Nephron progenitor cell (in vitro differentiated cells): ENCODE results near the gene NDUFB6.
A peak's percentile ranks its signal among the peaks of the same experiment; 100 is the strongest.

Experiments used
- DNase-seq: peaks from one replicate; pipeline ENCODE4 v3.0.0; 2021
- H3K27ac Mint-ChIP-seq: 2 replicates; pipeline ENCODE4 v1.8.0; 2021; ENCODE audit warnings: mild to moderate bottlenecking, moderate library complexity, mixed read lengths
- H3K27me3 Mint-ChIP-seq: 2 replicates; pipeline ENCODE4 v1.8.0; 2021; ENCODE audit warnings: mild to moderate bottlenecking, low read depth, mixed read lengths; ENCODE audit not compliant: poor library complexity
- H3K36me3 Mint-ChIP-seq: 2 replicates; pipeline ENCODE4 v1.8.0; 2021; ENCODE audit warnings: low read depth, mixed read lengths
- H3K4me1 Mint-ChIP-seq: 2 replicates; pipeline ENCODE4 v1.8.0; 2021; ENCODE audit warnings: mixed read lengths
- H3K4me3 Mint-ChIP-seq: 2 replicates; pipeline ENCODE4 v1.8.0; 2021; ENCODE audit warnings: mild to moderate bottlenecking, moderate library complexity, mixed read lengths
- H3K9me3 Mint-ChIP-seq: 2 replicates; pipeline ENCODE4 v1.8.0; 2021; ENCODE audit warnings: mild to moderate bottlenecking, moderate library complexity, mixed read lengths
- TF ChIP-seq, protein P1 (sequence below): fragments of 200-600 bp; sonication (generic); IDR thresholded peaks from 2 replicates; pipeline ENCODE4 v1.5.0; 2021; ENCODE audit warnings: antibody characterized with exemption

NDUFB6 gene

GRCh38 chr9:32596096-32596865 is 23.3 kb upstream of the NDUFB6 start:
- H3K4me3 Mint-ChIP-seq = no peak overlapping the region
- TF ChIP-seq, protein P1, sequence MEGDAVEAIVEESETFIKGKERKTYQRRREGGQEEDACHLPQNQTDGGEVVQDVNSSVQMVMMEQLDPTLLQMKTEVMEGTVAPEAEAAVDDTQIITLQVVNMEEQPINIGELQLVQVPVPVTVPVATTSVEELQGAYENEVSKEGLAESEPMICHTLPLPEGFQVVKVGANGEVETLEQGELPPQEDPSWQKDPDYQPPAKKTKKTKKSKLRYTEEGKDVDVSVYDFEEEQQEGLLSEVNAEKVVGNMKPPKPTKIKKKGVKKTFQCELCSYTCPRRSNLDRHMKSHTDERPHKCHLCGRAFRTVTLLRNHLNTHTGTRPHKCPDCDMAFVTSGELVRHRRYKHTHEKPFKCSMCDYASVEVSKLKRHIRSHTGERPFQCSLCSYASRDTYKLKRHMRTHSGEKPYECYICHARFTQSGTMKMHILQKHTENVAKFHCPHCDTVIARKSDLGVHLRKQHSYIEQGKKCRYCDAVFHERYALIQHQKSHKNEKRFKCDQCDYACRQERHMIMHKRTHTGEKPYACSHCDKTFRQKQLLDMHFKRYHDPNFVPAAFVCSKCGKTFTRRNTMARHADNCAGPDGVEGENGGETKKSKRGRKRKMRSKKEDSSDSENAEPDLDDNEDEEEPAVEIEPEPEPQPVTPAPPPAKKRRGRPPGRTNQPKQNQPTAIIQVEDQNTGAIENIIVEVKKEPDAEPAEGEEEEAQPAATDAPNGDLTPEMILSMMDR = no peak
- peaks cover 7% of the 10 kb centered on the region for H3K9me3 Mint-ChIP-seq
- no peak for DNase-seq
- no peaks in the 10 kb centered on the region for H3K4me1 Mint-ChIP-seq
- peaks cover 13% of the 10 kb centered on the region for H3K27me3 Mint-ChIP-seq
- no peaks in the 10 kb centered on the region for H3K36me3 Mint-ChIP-seq
- H3K27ac Mint-ChIP-seq = no peak overlapping the region

DNA sequence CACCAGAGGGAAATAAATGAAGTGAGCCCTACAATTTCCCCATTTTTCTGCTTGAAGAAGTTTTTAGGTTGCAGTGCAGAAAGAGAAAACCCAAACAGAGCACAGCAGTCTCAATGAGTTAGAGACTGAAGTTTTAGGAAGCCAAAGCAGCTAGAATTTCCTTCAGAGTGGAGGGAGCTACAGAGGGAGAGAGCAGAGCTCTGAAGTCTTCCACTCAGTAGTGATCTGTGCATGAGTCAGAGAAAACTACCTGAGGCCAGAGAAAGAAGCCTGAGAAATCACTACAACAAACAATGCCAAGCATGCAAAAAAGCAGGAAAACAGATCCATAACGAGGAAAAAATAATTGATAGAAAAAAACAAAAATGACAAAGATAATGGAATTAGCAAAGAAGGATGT is 17.9 kb upstream of the NDUFB6 start:
- Mint-ChIP-seq H3K4me3 (no peak overlapping the region), H3K4me1 (no peaks in the 10 kb centered on the region), H3K27me3 (peaks cover 6% of the 10 kb centered on the region), H3K27ac (no peak overlapping the region), H3K9me3 (peaks cover 4% of the 10 kb centered on the region), H3K36me3 (no peaks in the 10 kb centered on the region)
- DNase-seq = no peak
- TF ChIP-seq, protein P1 = no peak

GRCh38 chr9:32590476-32590875 is 17.5 kb upstream of the NDUFB6 start:
- H3K9me3 Mint-ChIP-seq = peaks cover 8% of the 10 kb centered on the region
- H3K27ac Mint-ChIP-seq = no peak overlapping the region
- H3K27me3 Mint-ChIP-seq = peaks cover 9% of the 10 kb centered on the region
- no peak for DNase-seq
- TF ChIP-seq, protein P1 = no peak
- no peaks in the 10 kb centered on the region for H3K4me1 Mint-ChIP-seq
- H3K4me3 Mint-ChIP-seq = no peak overlapping the region
- H3K36me3 Mint-ChIP-seq = no peaks in the 10 kb centered on the region

- DNase-seq = no peak
- no peaks in the 10 kb centered on the region for H3K4me1 Mint-ChIP-seq
- TF ChIP-seq, protein P1 = peak; percentile 47
Observed at GRCh38 chr9:32589083-32589723, 16.2 kb upstream of the NDUFB6 start.

GRCh38 chr9:32587901-32588300 is 14.9 kb upstream of the NDUFB6 start:
- Mint-ChIP-seq H3K36me3 (no peaks in the 10 kb centered on the region), H3K27ac (no peak overlapping the region), H3K4me1 (no peaks in the 10 kb centered on the region), H3K9me3 (peaks cover 10% of the 10 kb centered on the region), H3K27me3 (peaks cover 20% of the 10 kb centered on the region), H3K4me3 (no peak overlapping the region)
- DNase-seq = no peak
- TF ChIP-seq, protein P1 = no peak

More at GRCh38 chr9:32589083-32589723, 16.2 kb upstream of the NDUFB6 start:
- Mint-ChIP-seq H3K9me3 (peaks cover 10% of the 10 kb centered on the region), H3K4me3 (no peak overlapping the region), H3K36me3 (no peaks in the 10 kb centered on the region), H3K27me3 (peaks cover 20% of the 10 kb centered on the region), H3K27ac (no peak overlapping the region)

DNA sequence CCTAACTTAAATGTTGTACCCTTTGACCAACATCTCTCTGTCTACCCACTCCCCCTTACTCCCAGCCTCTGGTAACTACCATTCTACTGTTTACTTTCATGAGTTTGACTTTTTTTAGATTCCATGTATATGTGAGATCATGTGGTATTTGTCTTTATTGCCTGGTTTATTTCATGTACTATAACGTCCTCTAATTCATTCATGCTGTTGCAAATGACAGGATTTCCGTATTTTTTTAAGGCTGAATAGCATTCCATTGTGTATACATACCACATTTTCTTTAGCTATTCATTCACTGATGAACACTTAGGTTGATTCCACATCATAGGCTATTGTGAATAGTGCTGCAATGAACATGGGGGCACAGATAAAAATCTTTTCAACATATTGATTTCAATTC is 11.8 kb upstream of the NDUFB6 start:
- no peak overlapping the region for H3K4me3 Mint-ChIP-seq

More for the DNA sequence above, 11.8 kb upstream of the NDUFB6 start:
- Mint-ChIP-seq H3K36me3 (no peaks in the 10 kb centered on the region), H3K4me1 (peaks cover 13% of the 10 kb centered on the region), H3K9me3 (peaks cover 10% of the 10 kb centered on the region), H3K27ac (no peak overlapping the region), H3K27me3 (peaks cover 13% of the 10 kb centered on the region)
- DNase-seq = no peak
- TF ChIP-seq, protein P1 = no peak
